ENCODE results near the gene KIAA0513.

DNA sequence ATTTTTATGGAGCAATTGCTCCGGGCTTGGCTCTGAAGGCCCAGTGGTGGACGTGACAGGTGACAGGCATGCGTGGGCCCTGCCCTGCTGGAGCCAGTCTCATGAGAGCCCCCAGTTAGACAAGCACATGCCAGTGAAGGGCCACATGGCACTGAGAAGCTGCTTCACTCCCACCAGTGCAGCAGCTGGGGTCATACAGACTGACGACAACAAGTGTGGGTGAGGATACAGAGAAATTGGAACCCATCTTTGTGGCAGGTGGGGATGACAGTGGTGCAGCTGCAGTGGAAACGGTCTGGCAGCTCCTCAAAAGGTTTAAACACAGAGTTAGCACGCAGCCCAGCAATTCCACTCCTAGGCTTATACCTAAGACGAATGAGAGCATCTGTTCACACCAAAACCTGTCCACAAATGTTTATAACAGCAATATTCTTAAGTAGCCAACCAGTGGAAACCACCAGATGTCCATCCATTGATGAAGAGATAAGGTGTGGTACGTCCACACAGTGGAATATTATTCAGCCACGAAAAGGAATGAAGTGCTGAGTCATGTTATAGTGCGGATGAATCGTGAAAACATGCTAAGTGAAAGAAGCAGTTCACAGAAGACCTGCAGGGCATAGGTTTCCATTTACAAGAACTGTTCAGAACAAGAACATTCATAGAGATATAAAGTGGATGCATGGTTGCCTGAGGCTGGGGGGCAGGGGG lies 97.2 kb downstream of the KIAA0513 start:
- TF ChIP-seq, protein P1, sequence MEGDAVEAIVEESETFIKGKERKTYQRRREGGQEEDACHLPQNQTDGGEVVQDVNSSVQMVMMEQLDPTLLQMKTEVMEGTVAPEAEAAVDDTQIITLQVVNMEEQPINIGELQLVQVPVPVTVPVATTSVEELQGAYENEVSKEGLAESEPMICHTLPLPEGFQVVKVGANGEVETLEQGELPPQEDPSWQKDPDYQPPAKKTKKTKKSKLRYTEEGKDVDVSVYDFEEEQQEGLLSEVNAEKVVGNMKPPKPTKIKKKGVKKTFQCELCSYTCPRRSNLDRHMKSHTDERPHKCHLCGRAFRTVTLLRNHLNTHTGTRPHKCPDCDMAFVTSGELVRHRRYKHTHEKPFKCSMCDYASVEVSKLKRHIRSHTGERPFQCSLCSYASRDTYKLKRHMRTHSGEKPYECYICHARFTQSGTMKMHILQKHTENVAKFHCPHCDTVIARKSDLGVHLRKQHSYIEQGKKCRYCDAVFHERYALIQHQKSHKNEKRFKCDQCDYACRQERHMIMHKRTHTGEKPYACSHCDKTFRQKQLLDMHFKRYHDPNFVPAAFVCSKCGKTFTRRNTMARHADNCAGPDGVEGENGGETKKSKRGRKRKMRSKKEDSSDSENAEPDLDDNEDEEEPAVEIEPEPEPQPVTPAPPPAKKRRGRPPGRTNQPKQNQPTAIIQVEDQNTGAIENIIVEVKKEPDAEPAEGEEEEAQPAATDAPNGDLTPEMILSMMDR (IDR thresholded peaks at IDR 0.05): no peak
- no peak for TF ChIP-seq POLR2A (IDR thresholded peaks at IDR 0.05)

Measured in thyroid gland (tissue), 4 donors.